Tracheal epithelial cell (primary cell): ENCODE data around the gene SNAPC4. TPM values are rescaled to one million over a fixed set of nuclear protein-coding genes. Genes with fewer than 3 reads are reported as not detected.

Experiments used
- total RNA-seq: library from RNA; depleted of rRNA; stranded (reverse); fragments of >200 nt; gene quantifications from 2 replicates; pipeline ENCODE4 v1.2.1, GENCODE V29; 2014

Gene SNAPC4, protein sequence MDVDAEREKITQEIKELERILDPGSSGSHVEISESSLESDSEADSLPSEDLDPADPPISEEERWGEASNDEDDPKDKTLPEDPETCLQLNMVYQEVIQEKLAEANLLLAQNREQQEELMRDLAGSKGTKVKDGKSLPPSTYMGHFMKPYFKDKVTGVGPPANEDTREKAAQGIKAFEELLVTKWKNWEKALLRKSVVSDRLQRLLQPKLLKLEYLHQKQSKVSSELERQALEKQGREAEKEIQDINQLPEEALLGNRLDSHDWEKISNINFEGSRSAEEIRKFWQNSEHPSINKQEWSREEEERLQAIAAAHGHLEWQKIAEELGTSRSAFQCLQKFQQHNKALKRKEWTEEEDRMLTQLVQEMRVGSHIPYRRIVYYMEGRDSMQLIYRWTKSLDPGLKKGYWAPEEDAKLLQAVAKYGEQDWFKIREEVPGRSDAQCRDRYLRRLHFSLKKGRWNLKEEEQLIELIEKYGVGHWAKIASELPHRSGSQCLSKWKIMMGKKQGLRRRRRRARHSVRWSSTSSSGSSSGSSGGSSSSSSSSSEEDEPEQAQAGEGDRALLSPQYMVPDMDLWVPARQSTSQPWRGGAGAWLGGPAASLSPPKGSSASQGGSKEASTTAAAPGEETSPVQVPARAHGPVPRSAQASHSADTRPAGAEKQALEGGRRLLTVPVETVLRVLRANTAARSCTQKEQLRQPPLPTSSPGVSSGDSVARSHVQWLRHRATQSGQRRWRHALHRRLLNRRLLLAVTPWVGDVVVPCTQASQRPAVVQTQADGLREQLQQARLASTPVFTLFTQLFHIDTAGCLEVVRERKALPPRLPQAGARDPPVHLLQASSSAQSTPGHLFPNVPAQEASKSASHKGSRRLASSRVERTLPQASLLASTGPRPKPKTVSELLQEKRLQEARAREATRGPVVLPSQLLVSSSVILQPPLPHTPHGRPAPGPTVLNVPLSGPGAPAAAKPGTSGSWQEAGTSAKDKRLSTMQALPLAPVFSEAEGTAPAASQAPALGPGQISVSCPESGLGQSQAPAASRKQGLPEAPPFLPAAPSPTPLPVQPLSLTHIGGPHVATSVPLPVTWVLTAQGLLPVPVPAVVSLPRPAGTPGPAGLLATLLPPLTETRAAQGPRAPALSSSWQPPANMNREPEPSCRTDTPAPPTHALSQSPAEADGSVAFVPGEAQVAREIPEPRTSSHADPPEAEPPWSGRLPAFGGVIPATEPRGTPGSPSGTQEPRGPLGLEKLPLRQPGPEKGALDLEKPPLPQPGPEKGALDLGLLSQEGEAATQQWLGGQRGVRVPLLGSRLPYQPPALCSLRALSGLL (N-terminal part only)
- 7.0 and 8.9 TPM in 2 replicates for total RNA-seq

DNA sequence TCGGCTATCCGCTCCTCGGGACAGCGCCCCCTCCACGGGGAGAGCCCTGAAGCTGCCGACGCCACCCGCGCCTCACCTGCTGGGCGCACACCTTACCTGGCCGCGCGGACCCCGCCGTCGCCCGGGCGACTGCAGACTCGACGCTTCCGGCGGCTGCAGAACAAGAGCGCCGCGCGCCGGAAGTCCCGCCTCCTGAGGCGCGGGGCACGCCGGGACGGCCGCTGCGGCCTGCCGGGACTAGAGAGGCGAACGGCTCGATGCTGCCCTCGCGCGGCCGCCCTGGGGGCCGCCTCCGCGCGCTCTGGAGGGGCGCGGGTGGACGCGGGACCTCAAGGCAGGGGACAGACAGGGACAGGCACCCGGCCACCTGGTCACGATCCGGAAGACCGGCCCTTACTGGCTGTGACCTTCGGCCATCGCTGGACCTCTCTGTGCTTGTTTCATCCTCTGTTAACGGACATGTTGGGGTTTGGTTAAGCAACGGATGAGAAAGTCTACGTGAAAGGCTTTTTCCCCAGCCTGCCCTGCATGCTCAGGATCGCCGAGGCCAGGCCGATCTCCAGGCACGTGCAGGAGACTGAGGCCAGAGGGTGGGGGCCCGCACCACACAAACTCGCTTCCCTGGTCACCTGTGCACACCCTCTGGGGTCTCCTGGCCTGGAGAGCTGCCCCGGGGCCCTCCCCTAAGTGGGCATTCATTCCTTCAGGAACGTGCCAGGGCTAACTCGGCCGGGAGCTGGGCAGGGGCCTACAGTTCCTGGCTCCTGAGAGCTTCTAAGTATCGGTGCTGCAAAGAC, at the start of gene SNAPC4:
SNAPC4 (minus strand) TSS at position 133 of the 797 bp plus-strand sequence. CDS start 1,742 bp downstream, outside the sequence.

DNA sequence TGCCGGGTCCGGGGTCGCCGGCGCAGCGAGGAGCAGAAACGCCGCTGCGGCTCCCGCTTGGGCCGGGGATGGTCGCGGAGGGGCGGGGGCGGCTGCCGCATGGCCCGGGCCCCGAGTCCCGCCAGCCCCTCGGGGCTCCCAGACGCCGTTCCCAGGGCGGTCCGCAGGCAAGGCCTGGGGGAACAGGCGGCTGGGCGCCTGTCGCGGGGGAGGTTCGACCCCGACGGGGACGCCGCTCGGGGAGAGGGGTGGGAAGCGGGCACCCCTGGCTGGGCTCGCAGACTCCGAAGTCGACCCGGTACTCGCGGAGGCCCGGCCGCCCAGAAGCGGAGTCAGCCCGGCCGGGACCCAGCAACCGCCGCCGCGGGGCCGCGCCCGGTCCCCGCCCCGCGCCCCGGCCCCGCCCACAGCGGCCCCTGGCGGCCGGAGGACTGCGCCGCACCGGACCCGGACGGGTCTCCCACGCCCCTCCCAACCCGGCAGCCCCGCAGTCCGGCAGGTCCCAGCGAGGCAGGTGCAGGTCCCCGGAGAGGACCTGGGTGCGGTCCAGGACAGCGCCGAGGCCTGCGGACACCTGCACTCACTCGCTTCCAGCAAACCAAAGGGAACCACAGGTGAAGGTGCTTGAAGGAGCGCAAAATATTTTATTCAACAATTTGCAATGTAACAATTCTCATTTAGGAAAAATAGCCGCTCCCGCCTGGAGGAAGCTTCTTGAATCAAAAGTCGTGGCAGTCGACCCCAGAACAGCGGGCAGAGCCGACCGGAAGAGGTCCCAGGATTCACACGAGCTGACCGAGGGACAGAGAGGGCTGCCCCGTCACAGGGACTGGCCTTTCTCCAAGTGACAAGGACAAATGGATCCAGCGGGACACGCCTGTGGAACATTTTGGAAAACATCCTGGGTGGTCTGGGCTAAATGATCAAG, 39.8 kb upstream of the SNAPC4 start, which contains the start of gene INPP5E:
INPP5E (minus strand) TSS at position 365 of the 928 bp plus-strand sequence. CDS start 426 bp downstream, outside the sequence.

DNA sequence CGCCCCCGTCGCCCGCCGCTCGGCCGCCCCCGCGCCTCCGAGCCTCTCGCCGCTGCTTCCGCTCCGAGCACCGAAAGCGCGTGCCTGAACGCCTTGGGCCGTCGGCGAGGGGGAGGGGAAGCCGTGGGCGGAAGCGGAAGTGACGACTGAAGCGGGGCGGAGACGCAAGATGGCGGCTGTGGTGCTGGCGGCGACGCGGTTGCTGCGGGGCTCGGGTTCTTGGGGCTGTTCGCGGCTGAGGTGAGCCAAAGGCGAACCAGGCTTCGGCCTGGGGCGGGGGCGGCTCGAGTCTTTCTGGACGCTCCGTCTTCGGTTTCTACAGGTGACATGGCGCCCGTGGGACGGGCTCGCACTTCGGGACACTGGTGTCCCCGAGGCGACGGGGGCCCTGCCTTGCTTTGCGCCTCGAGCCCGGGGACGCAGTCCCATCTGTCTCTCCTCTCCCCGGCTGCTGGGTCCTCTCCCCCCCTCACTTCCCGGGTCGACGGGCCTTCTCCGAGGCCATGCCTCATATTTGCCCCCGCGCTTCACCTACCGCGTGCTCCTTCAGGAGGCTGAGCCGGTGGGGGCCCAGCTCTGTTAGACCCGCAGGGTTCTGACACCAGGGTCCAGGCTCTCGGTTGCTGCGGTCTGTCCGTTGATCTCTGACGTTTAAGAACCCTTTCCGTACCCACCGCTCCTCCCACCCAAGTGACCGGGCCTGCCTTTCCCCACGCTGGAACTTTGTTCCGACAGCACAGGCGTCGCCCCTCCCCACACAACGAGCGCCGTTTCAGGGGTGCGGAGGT, 10.7 kb upstream of the SNAPC4 start, which contains the start of the genes ENTR1 and PMPCA:
ENTR1 (minus strand) TSS at position 115 of the 788 bp plus-strand sequence. CDS start 217 bp downstream, outside the sequence.
PMPCA (plus strand) TSS at position 159 of the 788 bp plus-strand sequence; CDS start at position 170, 11 bp downstream.

DNA sequence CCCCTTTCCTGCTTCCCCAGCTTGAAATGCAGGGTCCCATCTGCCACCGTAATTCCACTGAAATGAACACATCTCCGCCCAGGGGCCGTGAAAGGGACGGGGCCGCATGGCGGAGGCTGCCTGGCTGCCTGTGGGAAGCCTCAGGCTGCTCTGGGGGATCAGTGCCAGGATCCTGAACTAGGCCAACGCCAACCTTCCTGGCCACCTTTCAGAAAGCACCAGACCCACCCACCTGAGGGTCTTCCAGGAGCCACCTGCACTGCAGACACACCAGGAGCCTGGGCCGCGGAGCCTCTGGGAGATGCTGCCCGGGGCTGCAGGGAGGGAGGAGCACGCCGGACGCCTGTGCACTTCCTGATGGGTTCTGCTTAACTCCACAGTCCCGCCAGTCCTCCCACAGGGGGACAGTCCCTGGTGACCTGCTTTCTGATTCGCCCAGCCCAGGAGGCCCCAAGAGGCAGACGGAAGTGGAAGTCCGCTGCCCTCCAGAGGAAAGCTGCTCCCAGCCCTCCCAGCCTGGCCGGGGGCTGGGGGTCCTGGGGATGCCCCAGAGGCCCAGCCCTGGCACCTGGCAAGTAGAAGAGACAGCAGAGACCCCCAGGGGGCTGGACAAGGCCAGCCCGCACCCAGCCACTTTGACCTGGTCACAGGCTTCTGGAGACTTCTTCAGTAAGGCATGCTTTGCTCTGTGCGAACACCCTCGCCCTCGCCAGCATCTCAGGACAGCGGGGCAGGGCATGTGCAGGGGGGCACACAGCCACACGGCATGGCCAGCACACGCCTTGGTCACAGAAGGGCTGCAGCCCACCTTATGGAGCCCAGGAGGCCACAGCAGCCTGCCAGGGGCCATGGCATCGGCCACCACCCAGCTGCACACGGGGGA, 26.4 kb downstream of the SNAPC4 start, which contains the start of gene CARD9:
CARD9 (minus strand) TSS at position 370 of the 883 bp plus-strand sequence. CDS start 1,591 bp downstream, outside the sequence.

DNA sequence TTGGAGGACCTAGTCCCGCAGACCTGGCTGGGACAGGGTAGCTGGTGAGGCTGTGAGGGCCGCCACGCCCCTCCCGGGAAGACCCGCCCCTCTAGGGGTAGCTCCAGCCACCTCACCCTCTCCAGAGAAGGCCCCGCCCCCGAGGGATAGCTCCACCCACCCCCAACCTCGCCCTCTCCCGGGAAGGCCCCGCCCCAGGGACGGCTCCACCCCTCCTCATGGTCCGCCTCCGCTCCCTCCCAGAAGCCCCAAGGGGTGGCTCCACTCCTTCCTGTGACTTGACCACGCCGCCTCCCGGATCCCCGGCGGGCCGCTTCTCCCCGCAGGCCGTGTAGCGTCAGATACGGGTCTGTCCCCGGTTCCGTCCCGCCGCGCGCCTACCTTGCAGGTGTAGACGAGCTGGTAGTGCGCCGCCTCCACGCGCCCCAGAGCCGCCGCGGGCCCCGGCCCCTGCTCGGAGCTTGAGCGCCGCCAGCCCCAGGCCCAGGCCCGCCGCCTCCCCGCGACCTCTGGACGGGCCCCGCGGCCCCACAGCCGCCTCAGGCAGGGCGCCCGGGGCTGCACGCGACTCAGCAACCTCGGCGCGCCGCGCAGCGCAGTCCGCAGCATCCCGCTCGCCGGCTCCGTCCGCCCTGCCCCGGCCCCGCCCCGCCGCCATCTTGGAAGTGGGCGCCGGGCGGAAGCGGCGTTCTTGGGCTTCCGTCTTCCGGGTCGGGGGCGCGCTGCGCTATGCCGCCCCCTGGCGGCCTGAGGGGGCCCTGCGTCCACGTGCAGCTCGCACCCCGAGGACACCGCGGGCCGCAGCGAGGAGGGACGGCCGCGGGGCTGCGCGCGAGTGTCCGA, 36.6 kb downstream of the SNAPC4 start, which contains the start of gene DNLZ:
DNLZ (minus strand) TSS at position 639 of the 843 bp plus-strand sequence; CDS start at position 609, 30 bp downstream.

Other genes starting within 250 kb of the SNAPC4 start
- gene LHX3, start 195.0 kb downstream of the SNAPC4 start, total RNA-seq = not detected in 2 replicates
- 11.6 and 16.2 TPM in 2 replicates for gene QSOX2, start 154.4 kb downstream of the SNAPC4 start, total RNA-seq
- gene CCDC187, start 96.1 kb downstream of the SNAPC4 start, total RNA-seq = under 0.01 TPM in 1 of 2 replicates, not detected in the other
- gene GPSM1, start 72.6 kb downstream of the SNAPC4 start, total RNA-seq = 13.4 and 34.0 TPM in 2 replicates
- gene DNLZ, start 36.4 kb downstream of the SNAPC4 start, total RNA-seq = 15.4 and 22.0 TPM in 2 replicates
- under 0.01 and 1.9 TPM in 2 replicates for gene CARD9, start 26.5 kb downstream of the SNAPC4 start, total RNA-seq
- 70.4 and 83.8 TPM in 2 replicates for gene ENTR1, start 10.4 kb upstream of the SNAPC4 start, total RNA-seq
- 34.1 and 38.8 TPM in 2 replicates for gene PMPCA, start 10.5 kb upstream of the SNAPC4 start, total RNA-seq
- 2.8 and 6.0 TPM in 2 replicates for gene INPP5E, start 39.7 kb upstream of the SNAPC4 start, total RNA-seq
- 21.3 and 22.4 TPM in 2 replicates for gene SEC16A, start 82.9 kb upstream of the SNAPC4 start, total RNA-seq
- 123 and 222 TPM in 2 replicates for gene NOTCH1, start 145.9 kb upstream of the SNAPC4 start, total RNA-seq